ENCODE data around the gene CEP170B. TPM values are rescaled to one million over a fixed set of nuclear protein-coding genes. Genes with fewer than 3 reads are reported as not detected.

The CEP170B gene
- total and polyA plus RNA-seq, 7 donors: 2.0 to 15.7 (median 6.3) TPM

GRCh38 chr14:104880584-104881210 lies 15.6 kb downstream of the CEP170B start:
- Histone ChIP-seq H3K4me1 (peaks cover 12% of the 10 kb centered on the region), H3K36me3 (ENCODE audit: insufficient read depth in 1 of 2, low read depth in 1 of 2) (peaks cover 0 to 43% of the 10 kb centered on the region in 2 donors), H3K27ac (no peak overlapping the region), H3K4me3 (no peak overlapping the region), H3K27me3 (ENCODE audit: insufficient read depth in 3 of 3, low read length in 2 of 3) (no peaks in the 10 kb centered on the region), H3K9me3 (no peaks in the 10 kb centered on the region)
- 38 to 63% (median 50%) methylated on average over 7 of the region's 7 CpGs for WGBS, 3 donors
- TF ChIP-seq CTCF (IDR thresholded peaks at IDR 0.05): no peak
- ATAC-seq (no peak), DNase-seq (no peak)
- intact Hi-C loops (cut with DNase I): no loop called here

GRCh38 chr14:104881369-104881979 lies 16.4 kb downstream of the CEP170B start:
- ATAC-seq (peak; percentile 93 to 95 (median 94)), DNase-seq (peak; percentile 75 to 89)
- H3K4me3 ChIP-seq: no peak overlapping the region
- intact Hi-C loops (cut with DNase I): no loop called here
- no peaks in the 10 kb centered on the region for H3K27me3 ChIP-seq (ENCODE audit: insufficient read depth in 3 of 3, low read length in 2 of 3)
- peaks cover 12% of the 10 kb centered on the region for H3K4me1 ChIP-seq
- peak overlapping the region; percentile 19 for H3K27ac ChIP-seq
- peaks cover 0 to 50% of the 10 kb centered on the region in 2 donors for H3K36me3 ChIP-seq (ENCODE audit: insufficient read depth in 1 of 2, low read depth in 1 of 2)
- WGBS, 3 donors: 17 to 33% (median 22%) methylated on average over 13 of the region's 13 CpGs
- TF ChIP-seq CTCF (IDR thresholded peaks at IDR 0.05): no peak
- no peaks in the 10 kb centered on the region for H3K9me3 ChIP-seq

- H3K36me3 ChIP-seq (ENCODE audit: insufficient read depth in 1 of 2, low read depth in 1 of 2): peaks cover 0 to 60% of the 10 kb centered on the region in 2 donors
- H3K4me3 ChIP-seq: no peak overlapping the region
- intact Hi-C loops (cut with DNase I): no loop called here
- H3K27me3 ChIP-seq (ENCODE audit: insufficient read depth in 3 of 3, low read length in 2 of 3): no peaks in the 10 kb centered on the region
- H3K27ac ChIP-seq: no peak overlapping the region
- H3K9me3 ChIP-seq: no peaks in the 10 kb centered on the region
- H3K4me1 ChIP-seq: peaks cover 12% of the 10 kb centered on the region
- 73 to 80% (median 79%) methylated on average over 13 of the region's 13 CpGs for WGBS, 3 donors
- ATAC-seq: no peak
- DNase-seq: peak; percentile 8 to 54
- no peak for TF ChIP-seq CTCF (IDR thresholded peaks at IDR 0.05)
Observed at GRCh38 chr14:104882325-104882973, 17.4 kb downstream of the CEP170B start.

GRCh38 chr14:104882991-104883660 lies 18.1 kb downstream of the CEP170B start:
- Histone ChIP-seq H3K4me3 (no peak overlapping the region), H3K27ac (no peak overlapping the region), H3K36me3 (ENCODE audit: insufficient read depth in 1 of 2, low read depth in 1 of 2) (peaks cover 0 to 64% of the 10 kb centered on the region in 2 donors), H3K9me3 (no peaks in the 10 kb centered on the region), H3K27me3 (ENCODE audit: insufficient read depth in 3 of 3, low read length in 2 of 3) (no peaks in the 10 kb centered on the region), H3K4me1 (peaks cover 12% of the 10 kb centered on the region)
- ATAC-seq: no peak
- intact Hi-C loops (cut with DNase I): no loop called here
- TF ChIP-seq CTCF (IDR thresholded peaks at IDR 0.05): no peak
- WGBS, 3 donors: 90 to 92% (median 91%) methylated on average over 33 to 38 of the region's 38 CpGs
- DNase-seq: peak; percentile 10 to 48

Measured in psoas muscle (tissue), 8 donors.